ENCODE data around the gene PARP11. TPM values are rescaled to one million over a fixed set of nuclear protein-coding genes. Genes with fewer than 3 reads are reported as not detected.
A peak's percentile ranks its signal among the peaks of the same experiment; 100 is the strongest.
"Not testable (repeated sequence)": the region's sequence is repeated elsewhere in the genome, so short reads cannot be mapped to it uniquely, and the experiment has no call there.

Gene PARP11
- polyA plus RNA-seq, 2 donors = 1.6 to 2.1 TPM

DNA sequence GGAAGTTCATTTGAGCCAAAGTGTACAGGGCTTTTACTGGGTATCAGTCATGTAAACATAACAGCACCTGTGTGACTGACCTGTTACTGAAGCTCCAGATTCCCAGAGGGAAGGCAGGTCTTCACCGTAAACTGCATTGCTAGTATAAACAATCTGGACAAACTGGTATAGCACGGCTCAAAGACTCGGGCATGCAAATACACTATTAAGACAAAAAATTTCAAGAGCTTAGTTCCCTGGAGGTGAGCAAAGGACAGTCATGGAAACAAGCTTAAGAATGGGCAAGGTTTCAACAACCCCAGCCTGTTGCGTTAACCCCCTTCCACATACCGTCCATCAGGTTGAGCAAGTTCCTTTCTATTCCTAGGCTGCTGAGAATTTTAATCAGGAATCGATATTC, 9.4 kb downstream of the PARP11 start:
- Histone ChIP-seq H3K4me3 (ENCODE audit: low read depth in 1 of 2, low read length in 2 of 2) (no peak overlapping the region), H3K9me3 (ENCODE audit: control insufficient read depth in 2 of 2, insufficient read depth in 1 of 2, low read depth in 1 of 2, low read length in 1 of 2) (no peaks in the 10 kb centered on the region), H3K27ac (ENCODE audit: low read depth in 2 of 2, low read length in 1 of 2) (peak overlapping the region in 1 of 2 donors; percentile 22), H3K27me3 (ENCODE audit: control insufficient read depth in 1 of 2, insufficient read depth in 2 of 2, low read length in 2 of 2) (no peaks in the 10 kb centered on the region), H3K36me3 (ENCODE audit: control insufficient read depth in 2 of 2, insufficient read depth in 2 of 2, low read length in 1 of 2) (no peaks in the 10 kb centered on the region), H3K4me1 (ENCODE audit: control insufficient read depth in 2 of 2, insufficient read depth in 2 of 2, low read length in 1 of 2) (no peaks in the 10 kb centered on the region)
- WGBS, 2 donors = 68 to 77% methylated on average over 6 of the region's 6 CpGs

DNA sequence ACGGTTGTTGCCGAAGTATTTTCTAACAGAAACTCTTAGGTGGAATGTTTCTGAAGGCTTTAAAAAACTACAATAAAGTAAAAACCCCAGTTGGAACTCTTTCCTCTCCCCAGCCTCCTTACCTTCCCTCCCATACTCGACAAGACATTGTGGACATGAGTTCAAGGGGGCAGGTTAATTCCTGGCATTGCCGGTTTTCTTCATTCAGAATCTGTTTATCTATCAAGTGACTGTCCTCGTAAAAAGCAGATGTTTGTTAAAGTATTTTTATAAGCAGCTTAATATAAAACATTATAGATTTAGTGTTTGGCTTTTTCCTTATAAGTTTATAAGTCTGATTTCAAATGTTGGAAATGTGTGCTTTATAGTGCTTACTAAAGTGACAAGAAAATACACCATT, 30.7 kb downstream of the PARP11 start:
- Histone ChIP-seq H3K27ac (ENCODE audit: low read depth in 2 of 2, low read length in 1 of 2) (no peak overlapping the region), H3K4me3 (ENCODE audit: low read depth in 1 of 2, low read length in 2 of 2) (no peak overlapping the region), H3K27me3 (ENCODE audit: control insufficient read depth in 1 of 2, insufficient read depth in 2 of 2, low read length in 2 of 2) (no peaks in the 10 kb centered on the region), H3K9me3 (ENCODE audit: control insufficient read depth in 2 of 2, insufficient read depth in 1 of 2, low read depth in 1 of 2, low read length in 1 of 2) (peaks cover 0 to 2% of the 10 kb centered on the region in 2 donors), H3K4me1 (ENCODE audit: control insufficient read depth in 2 of 2, insufficient read depth in 2 of 2, low read length in 1 of 2) (no peaks in the 10 kb centered on the region), H3K36me3 (ENCODE audit: control insufficient read depth in 2 of 2, insufficient read depth in 2 of 2, low read length in 1 of 2) (no peaks in the 10 kb centered on the region)
- WGBS, 2 donors = 93 to 95% methylated on average over 5 of the region's 5 CpGs

DNA sequence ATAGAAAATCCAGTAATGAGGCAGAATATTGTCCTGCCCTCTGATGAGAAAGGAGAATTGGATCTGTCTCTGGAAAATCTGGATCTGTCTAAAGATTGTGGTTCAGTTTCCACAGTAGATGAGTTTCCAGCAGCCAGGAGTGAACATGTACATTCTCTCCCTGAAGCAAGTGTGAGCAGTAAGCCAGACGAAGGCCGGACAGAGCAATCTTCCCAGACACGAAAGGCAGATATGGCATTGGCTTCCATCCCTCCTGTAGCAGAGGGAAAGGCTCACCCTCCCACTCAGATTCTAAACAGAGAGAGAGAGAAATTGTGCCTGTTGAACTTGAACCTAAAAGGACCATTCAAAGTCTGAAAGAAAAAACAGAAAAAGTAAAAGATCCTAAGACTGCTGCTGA, 31.4 kb downstream of the PARP11 start:
- Histone ChIP-seq H3K27me3 (ENCODE audit: control insufficient read depth in 1 of 2, insufficient read depth in 2 of 2, low read length in 2 of 2) (no peaks in the 10 kb centered on the region), H3K27ac (ENCODE audit: low read depth in 2 of 2, low read length in 1 of 2) (no peak overlapping the region), H3K4me1 (ENCODE audit: control insufficient read depth in 2 of 2, insufficient read depth in 2 of 2, low read length in 1 of 2) (no peaks in the 10 kb centered on the region), H3K36me3 (ENCODE audit: control insufficient read depth in 2 of 2, insufficient read depth in 2 of 2, low read length in 1 of 2) (no peaks in the 10 kb centered on the region), H3K4me3 (ENCODE audit: low read depth in 1 of 2, low read length in 2 of 2) (no peak overlapping the region), H3K9me3 (ENCODE audit: control insufficient read depth in 2 of 2, insufficient read depth in 1 of 2, low read depth in 1 of 2, low read length in 1 of 2) (peaks cover 0 to 2% of the 10 kb centered on the region in 2 donors)
- WGBS, 2 donors = 90 to 100% methylated on average over 3 of the region's 3 CpGs

DNA sequence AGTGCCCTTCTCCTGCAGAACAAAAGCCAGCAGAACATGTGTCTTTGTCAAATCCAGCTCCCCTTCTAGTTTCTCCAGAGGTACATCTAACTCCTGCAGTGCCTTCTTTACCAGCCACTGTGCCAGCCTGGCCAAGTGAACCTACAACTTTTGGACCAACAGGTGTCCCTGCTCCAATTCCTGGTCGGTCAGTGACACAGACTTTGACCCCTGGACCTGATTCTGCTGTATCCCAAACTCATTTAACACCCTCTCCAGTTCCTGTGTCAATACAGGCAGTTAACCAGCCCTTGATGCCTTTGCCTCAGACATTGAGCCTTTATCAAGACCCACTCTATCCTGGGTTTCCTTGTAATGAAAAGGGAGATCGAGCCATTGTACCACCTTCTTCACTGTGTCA, 32.4 kb downstream of the PARP11 start:
- H3K27ac ChIP-seq (ENCODE audit: low read depth in 2 of 2, low read length in 1 of 2); H3K27me3 ChIP-seq (ENCODE audit: control insufficient read depth in 1 of 2, insufficient read depth in 2 of 2, low read length in 2 of 2); H3K36me3 ChIP-seq (ENCODE audit: control insufficient read depth in 2 of 2, insufficient read depth in 2 of 2, low read length in 1 of 2); H3K9me3 ChIP-seq (ENCODE audit: control insufficient read depth in 2 of 2, insufficient read depth in 1 of 2, low read depth in 1 of 2, low read length in 1 of 2); H3K4me1 ChIP-seq (ENCODE audit: control insufficient read depth in 2 of 2, insufficient read depth in 2 of 2, low read length in 1 of 2); H3K4me3 ChIP-seq (ENCODE audit: low read depth in 1 of 2, low read length in 2 of 2): not testable (repeated sequence)
- 78 to 90% methylated on average over 2 of the region's 2 CpGs for WGBS, 2 donors

DNA sequence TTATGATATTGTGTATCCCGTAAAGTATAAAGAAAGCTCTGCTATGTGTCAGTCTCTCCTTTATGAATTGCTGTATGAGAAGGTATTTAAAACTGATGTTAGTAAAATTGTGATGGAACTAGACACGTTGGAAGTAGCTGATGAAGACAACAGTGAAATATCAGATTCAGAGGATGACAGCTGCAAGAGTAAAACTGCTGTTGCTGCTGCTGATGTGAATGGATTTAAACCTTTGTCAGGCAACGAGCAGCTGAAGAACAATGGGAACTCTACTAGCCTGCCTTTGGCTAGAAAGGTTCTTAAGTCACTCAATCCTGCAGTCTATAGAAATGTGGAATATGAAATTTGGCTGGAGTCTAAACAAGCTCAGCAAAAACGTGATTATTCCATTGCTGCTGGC, 33.5 kb downstream of the PARP11 start:
- not testable (repeated sequence) for H3K9me3 ChIP-seq (ENCODE audit: control insufficient read depth in 2 of 2, insufficient read depth in 1 of 2, low read depth in 1 of 2, low read length in 1 of 2); H3K4me3 ChIP-seq (ENCODE audit: low read depth in 1 of 2, low read length in 2 of 2); H3K27ac ChIP-seq (ENCODE audit: low read depth in 2 of 2, low read length in 1 of 2); H3K27me3 ChIP-seq (ENCODE audit: control insufficient read depth in 1 of 2, insufficient read depth in 2 of 2, low read length in 2 of 2); H3K4me1 ChIP-seq (ENCODE audit: control insufficient read depth in 2 of 2, insufficient read depth in 2 of 2, low read length in 1 of 2); H3K36me3 ChIP-seq (ENCODE audit: control insufficient read depth in 2 of 2, insufficient read depth in 2 of 2, low read length in 1 of 2)
- 84 to 89% methylated on average over 4 of the region's 4 CpGs for WGBS, 2 donors

DNA sequence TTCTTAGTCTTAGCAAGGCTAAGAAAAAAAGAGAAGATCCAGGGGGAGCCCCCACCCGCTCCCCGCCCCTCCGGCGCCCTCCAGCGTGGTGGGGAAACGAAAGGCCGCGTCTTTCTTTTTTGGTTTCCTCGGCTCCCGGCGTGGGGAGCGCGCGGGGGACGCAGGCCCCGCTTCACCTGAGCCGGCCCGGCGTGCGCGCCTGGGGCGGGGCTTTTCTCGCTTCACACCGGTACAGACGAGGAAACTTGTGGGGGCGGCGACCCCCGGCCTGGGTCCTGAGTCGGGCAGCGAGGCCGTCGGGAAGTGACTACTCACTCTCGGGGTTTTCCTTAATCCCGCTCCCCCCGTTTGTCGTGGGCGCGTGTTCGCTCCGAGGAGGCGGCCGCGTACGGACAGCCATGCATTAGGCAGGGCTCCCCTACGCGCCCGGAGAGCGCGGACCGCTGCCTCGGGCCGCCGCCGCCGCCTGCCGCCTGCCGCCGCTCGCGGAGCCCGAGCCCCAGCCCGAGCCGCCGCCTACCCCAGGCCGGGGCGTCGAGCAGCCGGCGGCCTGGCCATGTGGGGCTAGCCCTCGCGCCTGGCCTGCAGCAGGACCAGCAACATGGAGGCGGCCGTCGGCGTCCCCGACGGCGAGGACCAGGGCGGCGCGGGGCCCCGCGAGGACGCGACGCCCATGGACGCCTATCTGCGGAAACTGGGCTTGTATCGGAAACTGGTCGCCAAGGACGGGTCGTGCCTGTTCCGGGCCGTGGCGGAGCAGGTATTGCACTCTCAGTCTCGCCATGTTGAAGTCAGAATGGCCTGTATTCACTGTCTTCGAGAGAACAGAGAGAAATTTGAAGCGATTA, 34.3 kb downstream of the PARP11 start:
- peak overlapping the region; percentile 40 to 46 for H3K4me3 ChIP-seq (ENCODE audit: low read depth in 1 of 2, low read length in 2 of 2)
- 56 to 60% methylated on average over 75 to 98 of the region's 98 CpGs for WGBS, 2 donors
- not testable (repeated sequence) for H3K27ac ChIP-seq (ENCODE audit: low read depth in 2 of 2, low read length in 1 of 2)

DNA sequence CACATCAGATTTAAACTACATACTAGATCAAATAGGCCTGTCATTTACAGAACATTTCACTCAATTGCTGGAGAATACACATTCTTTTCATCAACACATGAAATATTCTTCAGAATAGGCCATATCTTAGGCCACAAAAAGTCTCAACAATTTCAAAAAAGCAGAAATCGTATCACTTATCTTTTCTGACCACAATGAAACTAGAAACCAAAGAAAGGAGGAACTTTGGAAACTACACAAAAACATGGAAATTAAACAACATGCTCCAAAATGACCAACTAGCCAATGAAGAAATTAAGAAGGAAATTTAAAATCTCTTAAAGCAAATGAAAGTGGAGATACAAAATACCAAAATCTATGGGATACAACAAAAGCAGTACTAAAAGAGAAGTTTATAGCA, 35.1 kb downstream of the PARP11 start:
- no peaks in the 10 kb centered on the region for H3K36me3 ChIP-seq (ENCODE audit: control insufficient read depth in 2 of 2, insufficient read depth in 2 of 2, low read length in 1 of 2)
- H3K27ac ChIP-seq (ENCODE audit: low read depth in 2 of 2, low read length in 1 of 2) = no peak overlapping the region
- no peak overlapping the region for H3K4me3 ChIP-seq (ENCODE audit: low read depth in 1 of 2, low read length in 2 of 2)
- no peaks in the 10 kb centered on the region for H3K27me3 ChIP-seq (ENCODE audit: control insufficient read depth in 1 of 2, insufficient read depth in 2 of 2, low read length in 2 of 2)
- H3K4me1 ChIP-seq (ENCODE audit: control insufficient read depth in 2 of 2, insufficient read depth in 2 of 2, low read length in 1 of 2) = no peaks in the 10 kb centered on the region
- 68 to 71% methylated on average over 1 of the region's 1 CpG for WGBS, 2 donors
- peaks cover 0 to 2% of the 10 kb centered on the region in 2 donors for H3K9me3 ChIP-seq (ENCODE audit: control insufficient read depth in 2 of 2, insufficient read depth in 1 of 2, low read depth in 1 of 2, low read length in 1 of 2)

More for the DNA sequence above, 34.3 kb downstream of the PARP11 start:
- not testable (repeated sequence) for H3K36me3 ChIP-seq (ENCODE audit: control insufficient read depth in 2 of 2, insufficient read depth in 2 of 2, low read length in 1 of 2); H3K27me3 ChIP-seq (ENCODE audit: control insufficient read depth in 1 of 2, insufficient read depth in 2 of 2, low read length in 2 of 2); H3K9me3 ChIP-seq (ENCODE audit: control insufficient read depth in 2 of 2, insufficient read depth in 1 of 2, low read depth in 1 of 2, low read length in 1 of 2); H3K4me1 ChIP-seq (ENCODE audit: control insufficient read depth in 2 of 2, insufficient read depth in 2 of 2, low read length in 1 of 2)

DNA sequence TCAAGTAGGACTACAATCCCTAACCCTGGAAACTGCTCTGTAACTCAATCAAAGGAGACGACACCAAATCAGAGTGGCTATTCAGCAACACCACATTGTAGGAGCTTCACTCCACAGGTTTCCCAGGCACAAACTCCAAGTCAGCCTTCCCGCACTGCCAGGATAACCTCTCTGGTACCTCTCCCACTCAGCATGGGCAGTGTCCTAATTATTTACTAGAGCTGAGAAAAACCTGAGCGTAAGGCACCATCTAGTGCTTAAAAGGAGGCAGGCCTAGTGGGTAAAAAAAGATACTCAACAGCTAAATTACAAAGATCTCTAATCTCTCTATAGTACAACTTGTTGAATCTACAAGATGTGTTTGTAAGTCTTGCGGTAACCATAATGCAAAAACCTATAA, 36.1 kb downstream of the PARP11 start:
- Histone ChIP-seq H3K36me3 (ENCODE audit: control insufficient read depth in 2 of 2, insufficient read depth in 2 of 2, low read length in 1 of 2) (no peaks in the 10 kb centered on the region), H3K4me3 (ENCODE audit: low read depth in 1 of 2, low read length in 2 of 2) (no peak overlapping the region), H3K4me1 (ENCODE audit: control insufficient read depth in 2 of 2, insufficient read depth in 2 of 2, low read length in 1 of 2) (no peaks in the 10 kb centered on the region), H3K9me3 (ENCODE audit: control insufficient read depth in 2 of 2, insufficient read depth in 1 of 2, low read depth in 1 of 2, low read length in 1 of 2) (peaks cover 0 to 2% of the 10 kb centered on the region in 2 donors), H3K27me3 (ENCODE audit: control insufficient read depth in 1 of 2, insufficient read depth in 2 of 2, low read length in 2 of 2) (no peaks in the 10 kb centered on the region), H3K27ac (ENCODE audit: low read depth in 2 of 2, low read length in 1 of 2) (no peak overlapping the region)
- WGBS, 2 donors = 93 to 98% methylated on average over 4 of the region's 4 CpGs

DNA sequence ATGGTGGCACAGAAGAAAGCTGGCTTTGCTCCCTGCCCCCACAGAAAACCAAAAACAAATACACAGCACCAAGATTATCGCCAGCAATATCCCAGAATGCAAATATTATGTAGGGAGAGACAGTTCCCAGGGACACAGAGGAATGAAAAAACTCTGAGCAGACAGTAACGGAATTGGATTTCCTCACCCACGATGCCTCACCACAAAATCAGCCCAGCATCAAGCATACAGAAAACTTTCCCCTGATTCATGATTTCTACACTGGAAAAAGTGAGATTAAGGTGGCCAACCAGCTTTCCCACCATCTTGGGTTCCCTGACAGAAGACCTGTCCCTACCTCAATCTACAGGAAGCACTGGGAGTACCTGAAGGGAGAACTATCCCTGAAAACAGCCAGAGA, 36.6 kb downstream of the PARP11 start:
- H3K27me3 ChIP-seq (ENCODE audit: control insufficient read depth in 1 of 2, insufficient read depth in 2 of 2, low read length in 2 of 2) = no peaks in the 10 kb centered on the region
- no peak overlapping the region for H3K4me3 ChIP-seq (ENCODE audit: low read depth in 1 of 2, low read length in 2 of 2)
- WGBS, 2 donors = 90 to 99% methylated on average over 3 of the region's 3 CpGs
- no peaks in the 10 kb centered on the region for H3K4me1 ChIP-seq (ENCODE audit: control insufficient read depth in 2 of 2, insufficient read depth in 2 of 2, low read length in 1 of 2)
- peaks cover 0 to 2% of the 10 kb centered on the region in 2 donors for H3K9me3 ChIP-seq (ENCODE audit: control insufficient read depth in 2 of 2, insufficient read depth in 1 of 2, low read depth in 1 of 2, low read length in 1 of 2)
- no peak overlapping the region for H3K27ac ChIP-seq (ENCODE audit: low read depth in 2 of 2, low read length in 1 of 2)
- H3K36me3 ChIP-seq (ENCODE audit: control insufficient read depth in 2 of 2, insufficient read depth in 2 of 2, low read length in 1 of 2) = no peaks in the 10 kb centered on the region

DNA sequence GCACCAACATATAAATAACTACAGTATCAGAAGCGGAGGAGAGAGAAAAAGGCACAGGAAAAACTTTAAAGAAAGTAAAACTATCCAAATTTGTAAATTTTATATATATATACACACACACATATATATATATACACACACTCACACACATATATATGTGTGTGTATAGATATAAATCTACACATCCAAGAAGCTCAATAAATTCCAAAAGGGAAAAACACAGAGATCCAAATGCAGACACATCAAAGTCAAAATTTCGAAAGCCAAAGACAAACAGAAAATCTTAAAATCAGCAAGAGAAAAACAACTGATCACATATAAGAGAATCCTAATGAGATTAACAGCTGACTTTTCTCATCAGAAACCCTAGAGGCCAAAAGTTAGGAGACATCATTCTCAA, 37.3 kb downstream of the PARP11 start:
- Histone ChIP-seq H3K36me3 (ENCODE audit: control insufficient read depth in 2 of 2, insufficient read depth in 2 of 2, low read length in 1 of 2) (no peaks in the 10 kb centered on the region), H3K27me3 (ENCODE audit: control insufficient read depth in 1 of 2, insufficient read depth in 2 of 2, low read length in 2 of 2) (no peaks in the 10 kb centered on the region), H3K9me3 (ENCODE audit: control insufficient read depth in 2 of 2, insufficient read depth in 1 of 2, low read depth in 1 of 2, low read length in 1 of 2) (peaks cover 0 to 2% of the 10 kb centered on the region in 2 donors), H3K4me1 (ENCODE audit: control insufficient read depth in 2 of 2, insufficient read depth in 2 of 2, low read length in 1 of 2) (no peaks in the 10 kb centered on the region), H3K4me3 (ENCODE audit: low read depth in 1 of 2, low read length in 2 of 2) (no peak overlapping the region), H3K27ac (ENCODE audit: low read depth in 2 of 2, low read length in 1 of 2) (no peak overlapping the region)
- 91 to 97% methylated on average over 2 of the region's 2 CpGs for WGBS, 2 donors

Data from esophagus (tissue), 2 donors.